HepG2 (cell line): ENCODE data around the gene PRM2. TPM values are rescaled to one million over a fixed set of nuclear protein-coding genes. Genes with fewer than 3 reads are reported as not detected.
A peak's percentile ranks its signal among the peaks of the same experiment; 100 is the strongest.

Experiments used
- DNMT1 ChIP-seq: sonication (generic); formaldehyde crosslinking; IDR thresholded peaks from 2 replicates; pipeline ENCODE4 v1.5.1; 2020; ENCODE audit warnings: mild to moderate bottlenecking, missing genetic modification reagents
- FOXA1 ChIP-seq, 2 experiments: fragments of 450-650 bp in 1 of 2; sonication (generic) in 1 of 2; formaldehyde crosslinking in 1 of 2; IDR thresholded peaks; 2 replicates each; pipeline versions ENCODE4 v1.4.0 to v1.6.1; 2016 to 2020; ENCODE audit warnings: missing genetic modification reagents in 1 of 2
- KAT2B ChIP-seq: fragments of 150-350 bp; IDR thresholded peaks from 2 replicates; pipeline ENCODE4 v1.6.1; 2014; ENCODE audit warnings: low read depth, low read length, borderline replicate concordance
- SRSF1 ChIP-seq: fragments of 200-400 bp; formaldehyde crosslinking; optimal IDR thresholded peaks from 2 replicates; pipeline ENCODE3; 2017; ENCODE audit warnings: mild to moderate bottlenecking, low read depth, low read length, moderate library complexity
- ZNF160 ChIP-seq: sonication (generic); formaldehyde crosslinking; IDR thresholded peaks from 2 replicates; pipeline ENCODE4 v1.8.0; 2022; ENCODE audit warnings: mild to moderate bottlenecking, inconsistent platforms, missing genetic modification reagents
- polyA plus RNA-seq, 8 experiments: library from polyadenylated mRNA; depleted of rRNA in 3 of 8; stranded (reverse) in 7 of 8; unstranded in 1 of 8; fragments of >200 nt; fragmentation: Illumina TruSeq in 4 of 8; extraction: Trizol in 4 of 8; gene quantifications; 2 replicates each; pipeline versions ENCODE4 v1.2.1 to v1.2.3, GENCODE V29; 2011 to 2016; ENCODE audit warnings: low read depth in 4 of 8, missing spikeins in 1 of 8, mixed read lengths in 1 of 8; ENCODE audit not compliant: insufficient read depth in 1 of 8
- total RNA-seq, 5 experiments: library from RNA; depleted of rRNA; stranded (reverse); fragments of >200 nt; fragmentation: Illumina TruSeq; extraction: Trizol; gene quantifications; 2 replicates each; pipeline ENCODE4 v1.2.3, GENCODE V29; 2016; ENCODE audit warnings: low read depth in 1 of 5
- TF ChIP-seq, protein P1 (sequence below), 2 experiments: sonication (generic) in 1 of 2; formaldehyde crosslinking in 1 of 2; IDR thresholded peaks; 2 replicates each; pipeline versions ENCODE4 v1.4.0 to v1.6.1; 2018 to 2020; ENCODE audit warnings: missing genetic modification reagents in 2 of 2, borderline replicate concordance in 1 of 2, low read depth in 1 of 2, mild to moderate bottlenecking in 1 of 2, missing biosample characterization in 1 of 2

PRM2 gene
- total and polyA plus RNA-seq, 2 of the 13 experiments (the other 11 are each of a cell fraction or from before 2014, with no cell fraction given) = 0.54 TPM; not detected in 1

DNA sequence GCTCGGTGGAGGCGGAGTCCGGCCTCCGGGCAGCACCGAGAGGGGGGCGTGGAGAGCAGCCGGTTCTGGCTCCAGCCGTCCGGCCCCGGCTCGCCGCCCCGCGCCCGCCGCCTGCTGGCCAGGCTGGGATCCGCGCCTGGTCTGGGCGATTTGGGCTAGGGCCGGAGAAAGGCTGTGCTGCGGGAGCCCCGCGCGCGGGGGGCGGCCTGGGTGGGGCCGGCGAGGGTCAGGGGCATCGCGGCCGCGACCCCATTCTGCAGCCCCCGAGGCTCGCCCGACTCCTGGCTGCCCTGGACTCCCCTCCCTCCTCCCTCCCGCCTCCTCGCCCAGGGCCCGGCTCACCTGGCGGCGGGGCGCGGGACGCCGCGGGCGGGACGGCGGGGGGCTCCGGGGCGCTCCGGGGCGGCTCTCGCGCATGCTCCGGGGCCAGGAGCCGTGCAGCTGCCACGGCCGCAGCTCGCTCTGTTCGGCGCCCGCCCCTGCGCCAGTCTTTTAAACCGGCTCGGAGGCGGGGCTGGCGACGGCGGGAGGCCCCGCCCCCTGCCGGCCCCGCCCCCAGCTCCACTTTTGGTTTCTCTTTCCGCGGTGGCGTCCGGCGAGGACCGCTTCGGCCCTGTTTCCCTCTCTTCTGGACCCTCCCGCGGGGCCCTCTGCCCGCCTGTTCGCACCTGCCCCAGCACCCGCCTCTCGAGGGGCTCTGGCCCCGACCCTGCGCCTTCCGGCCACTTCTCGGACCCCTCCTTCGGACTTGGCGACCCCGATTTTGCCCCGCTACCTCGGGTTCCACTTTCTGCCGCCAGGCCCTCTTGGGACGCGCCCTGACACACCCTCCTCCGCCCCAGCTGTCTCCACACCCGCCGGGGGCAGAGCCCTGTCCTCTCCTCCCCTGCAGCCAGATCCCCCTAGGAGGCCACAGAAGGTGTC, 20.3 kb downstream of the PRM2 start, which contains the start of gene SOCS1 (continued):
- TF ChIP-seq FOXA1 (IDR thresholded peaks at IDR 0.05) (no peak), FOXA1 (CRISPR knock-in tag; IDR thresholded peaks at IDR 0.05) (0 out of 2 replicates have a peak, but pooled peaks have one; percentile 4), SRSF1 (no peak), ZNF160 (CRISPR knock-in tag) (no peak), KAT2B (no peak), DNMT1 (CRISPR knock-in tag) (no peak)
- TF ChIP-seq, protein P1, sequence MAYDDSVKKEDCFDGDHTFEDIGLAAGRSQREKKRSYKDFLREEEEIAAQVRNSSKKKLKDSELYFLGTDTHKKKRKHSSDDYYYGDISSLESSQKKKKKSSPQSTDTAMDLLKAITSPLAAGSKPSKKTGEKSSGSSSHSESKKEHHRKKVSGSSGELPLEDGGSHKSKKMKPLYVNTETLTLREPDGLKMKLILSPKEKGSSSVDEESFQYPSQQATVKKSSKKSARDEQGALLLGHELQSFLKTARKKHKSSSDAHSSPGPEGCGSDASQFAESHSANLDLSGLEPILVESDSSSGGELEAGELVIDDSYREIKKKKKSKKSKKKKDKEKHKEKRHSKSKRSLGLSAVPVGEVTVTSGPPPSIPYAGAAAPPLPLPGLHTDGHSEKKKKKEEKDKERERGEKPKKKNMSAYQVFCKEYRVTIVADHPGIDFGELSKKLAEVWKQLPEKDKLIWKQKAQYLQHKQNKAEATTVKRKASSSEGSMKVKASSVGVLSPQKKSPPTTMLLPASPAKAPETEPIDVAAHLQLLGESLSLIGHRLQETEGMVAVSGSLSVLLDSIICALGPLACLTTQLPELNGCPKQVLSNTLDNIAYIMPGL (CRISPR knock-in tag; IDR thresholded peaks at IDR 0.05; ENCODE audit: borderline replicate concordance in 1 of 2, low read depth in 1 of 2) = peak; percentile 86 to 88
